Stomach (tissue), 9 donors: ENCODE data around the gene MS4A8. TPM values are rescaled to one million over a fixed set of nuclear protein-coding genes. Genes with fewer than 3 reads are reported as not detected.

Experiments
- DNase-seq, 2 donors: peaks; one replicate each; pipeline versions ENCODE4 v3.0.0 to v3.0.0-alpha.2; 2013 to 2019
- H3K27ac ChIP-seq, 5 donors: fragments of 200-600 bp in 4 of 5; sonication (generic) in 4 of 5; one replicate each; pipeline ENCODE4 v1.5.1; 2013 to 2019; ENCODE audit warnings: mild to moderate bottlenecking in 1 of 5, moderate library complexity in 1 of 5
- H3K27me3 ChIP-seq, 3 donors: fragments of 200-600 bp; sonication (generic); one replicate each; pipeline ENCODE4 v1.5.1; 2017 to 2019; ENCODE audit warnings: mixed run types in 1 of 3
- H3K36me3 ChIP-seq, 4 donors: fragments of 200-600 bp; sonication (generic); 1 replicate in 3 of 4; 2 replicates in 1 of 4; pipeline ENCODE4 v1.5.1; 2016 to 2019
- H3K4me1 ChIP-seq, 4 donors: fragments of 200-600 bp; sonication (generic); one replicate each; pipeline ENCODE4 v1.5.1; 2016 to 2019
- H3K4me3 ChIP-seq, 4 donors: fragments of 200-600 bp; sonication (generic) in 3 of 4; one replicate each; pipeline ENCODE4 v1.5.1; 2016 to 2019; ENCODE audit warnings: mild to moderate bottlenecking in 1 of 4
- H3K9me3 ChIP-seq, 4 donors: fragments of 200-600 bp; sonication (generic); one replicate each; pipeline ENCODE4 v1.5.1; 2016 to 2019
- EP300 ChIP-seq: sonication (generic); formaldehyde crosslinking; IDR thresholded peaks from one replicate; pipeline ENCODE4 v1.6.1; 2017; ENCODE audit warnings: antibody characterized with exemption
- POLR2A ChIP-seq, 4 donors: fragments of 450-650 bp; IDR thresholded peaks; one replicate each; pipeline ENCODE4 v1.6.1; 2016; ENCODE audit warnings: antibody characterized with exemption in 4 of 4, control low read depth in 2 of 4, mild to moderate bottlenecking in 1 of 4, moderate library complexity in 1 of 4
- POLR2AphosphoS5 ChIP-seq, 3 donors: sonication (generic); formaldehyde crosslinking; IDR thresholded peaks; one replicate each; pipeline ENCODE4 v1.6.1; 2016; ENCODE audit warnings: antibody characterized with exemption in 3 of 3
- WGBS, 5 donors: extraction: QIAGEN DNeasy Blood & Tissue Kit in 3 of 5; methylation state at CpG; one replicate each; pipeline versions ENCODE4 v1.1.5 to v1.1.7; 2013 to 2018; 5-methylcytosine and 5-hydroxymethylcytosine counted together
- intact Hi-C: fragments of 100-400 bp; cut with DNase I; formaldehyde crosslinking; loops from one replicate; pipeline ENCODE4 v1.15.1; 2023; ENCODE audit warnings: low total_unique reads
- polyA plus RNA-seq, 3 donors: library from polyadenylated mRNA; stranded (reverse); fragments of 200-250 nt; gene quantifications; one replicate each; pipeline ENCODE4 v1.2.3, GENCODE V29; 2013
- total RNA-seq, 5 donors: library from RNA; depleted of rRNA; stranded (reverse); fragments of >200 nt; gene quantifications; one replicate each; pipeline versions ENCODE4 v1.1.0 to v1.2.3, GENCODE V29; 2014 to 2016
- TF ChIP-seq, protein P1 (sequence below), 7 experiments: fragments of 450-650 bp in 4 of 7; fragments of 200-600 bp in 3 of 7; sonication (generic) in 3 of 7; IDR thresholded peaks; one replicate each; pipeline ENCODE4 v1.5.1; 2016 to 2019; ENCODE audit warnings: antibody characterized with exemption in 7 of 7, control low read depth in 2 of 7, mild to moderate bottlenecking in 1 of 7
- donor health status: healthy with polysubstance abuse.
- donor health status: Bipolar disorder and iron deficiency.
- donor health status: healthy.

The MS4A8 gene
- total and polyA plus RNA-seq, 8 donors, result 2.3 to 8.9 (median 5.7) TPM; not detected in 1

DNA sequence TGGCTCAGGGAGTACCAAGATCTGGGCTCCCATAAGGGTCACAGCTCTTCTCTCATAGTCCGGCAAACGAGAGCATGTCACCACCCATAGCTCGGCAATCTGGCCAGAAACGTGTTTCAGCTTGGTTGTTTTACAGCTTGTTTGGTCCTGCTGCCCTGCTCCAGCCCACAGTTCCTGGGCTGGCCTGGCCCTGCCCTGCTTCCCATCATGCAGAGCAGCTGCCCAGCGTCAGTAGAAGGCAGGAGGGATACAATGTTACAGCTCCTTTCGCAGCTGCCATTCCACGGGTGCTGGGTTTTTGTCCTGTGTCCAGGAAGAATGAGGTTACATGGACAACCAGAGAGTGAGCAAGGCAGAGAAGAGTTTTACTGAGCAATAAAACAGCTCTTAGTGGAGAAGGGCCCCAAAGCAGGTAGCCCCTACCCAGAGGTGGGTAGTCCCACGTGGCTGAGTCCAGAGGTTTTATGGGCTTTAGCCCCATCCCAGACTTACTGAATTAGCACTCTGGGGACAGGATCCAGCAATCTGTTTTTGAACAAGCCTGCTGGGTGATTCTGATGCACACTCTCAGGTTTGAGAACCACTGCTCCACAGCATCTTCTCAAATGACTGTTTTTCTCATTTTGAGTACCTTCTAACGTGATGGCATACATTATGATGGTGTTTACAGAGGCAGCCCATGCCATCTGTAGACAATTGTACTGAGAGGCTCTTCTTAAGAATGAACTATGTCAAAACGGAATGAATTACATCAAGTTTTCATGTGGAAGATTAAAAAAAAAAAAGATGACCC, 19.3 kb downstream of the MS4A8 start:
- H3K9me3 ChIP-seq, result peaks cover 0 to 16% (median 9%) of the 10 kb centered on the region in 4 donors
- WGBS, 5 donors, result 80 to 87% (median 86%) methylated on average over 10 of the region's 10 CpGs
- no peak for DNase-seq
- H3K27ac ChIP-seq, result no peak overlapping the region
- no peak overlapping the region for H3K4me3 ChIP-seq
- intact Hi-C loops, result no loop called here
- H3K27me3 ChIP-seq, result peaks cover 0 to 6% (median 0%) of the 10 kb centered on the region in 3 donors
- no peaks in the 10 kb centered on the region for H3K36me3 ChIP-seq
- H3K4me1 ChIP-seq, result no peaks in the 10 kb centered on the region
- TF ChIP-seq EP300 (no peak), POLR2A (IDR thresholded peaks at IDR 0.05) (no peak), POLR2AphosphoS5 (IDR thresholded peaks at IDR 0.05) (no peak)
- TF ChIP-seq, protein P1, sequence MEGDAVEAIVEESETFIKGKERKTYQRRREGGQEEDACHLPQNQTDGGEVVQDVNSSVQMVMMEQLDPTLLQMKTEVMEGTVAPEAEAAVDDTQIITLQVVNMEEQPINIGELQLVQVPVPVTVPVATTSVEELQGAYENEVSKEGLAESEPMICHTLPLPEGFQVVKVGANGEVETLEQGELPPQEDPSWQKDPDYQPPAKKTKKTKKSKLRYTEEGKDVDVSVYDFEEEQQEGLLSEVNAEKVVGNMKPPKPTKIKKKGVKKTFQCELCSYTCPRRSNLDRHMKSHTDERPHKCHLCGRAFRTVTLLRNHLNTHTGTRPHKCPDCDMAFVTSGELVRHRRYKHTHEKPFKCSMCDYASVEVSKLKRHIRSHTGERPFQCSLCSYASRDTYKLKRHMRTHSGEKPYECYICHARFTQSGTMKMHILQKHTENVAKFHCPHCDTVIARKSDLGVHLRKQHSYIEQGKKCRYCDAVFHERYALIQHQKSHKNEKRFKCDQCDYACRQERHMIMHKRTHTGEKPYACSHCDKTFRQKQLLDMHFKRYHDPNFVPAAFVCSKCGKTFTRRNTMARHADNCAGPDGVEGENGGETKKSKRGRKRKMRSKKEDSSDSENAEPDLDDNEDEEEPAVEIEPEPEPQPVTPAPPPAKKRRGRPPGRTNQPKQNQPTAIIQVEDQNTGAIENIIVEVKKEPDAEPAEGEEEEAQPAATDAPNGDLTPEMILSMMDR (IDR thresholded peaks at IDR 0.05), result no peak

DNA sequence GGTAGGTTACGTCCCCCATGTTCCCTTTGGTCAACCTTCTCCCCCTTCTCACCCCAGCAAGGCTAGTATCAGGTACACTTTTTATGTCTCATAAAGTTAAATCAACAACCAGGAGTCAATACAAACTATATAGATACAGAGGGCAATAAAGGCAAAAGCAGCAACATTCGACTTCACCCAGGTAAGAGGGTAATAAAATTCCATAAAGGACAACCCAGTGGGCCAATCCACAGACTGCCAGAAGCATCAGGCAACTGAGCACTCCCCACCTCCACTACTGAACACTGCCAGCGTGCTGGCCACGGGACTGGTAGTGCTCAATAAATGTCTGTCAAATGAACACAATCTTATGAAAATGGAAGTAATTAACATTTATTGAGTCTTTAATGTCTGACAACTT, 20.0 kb downstream of the MS4A8 start:
- DNase-seq, result no peak
- Histone ChIP-seq H3K9me3 (peaks cover 0 to 16% (median 9%) of the 10 kb centered on the region in 4 donors), H3K4me3 (no peak overlapping the region), H3K27me3 (peaks cover 0 to 6% (median 0%) of the 10 kb centered on the region in 3 donors), H3K4me1 (no peaks in the 10 kb centered on the region), H3K36me3 (no peaks in the 10 kb centered on the region), H3K27ac (no peak overlapping the region)
- 73 to 85% (median 83%) methylated on average over 4 of the region's 4 CpGs for WGBS, 5 donors
- TF ChIP-seq POLR2A (IDR thresholded peaks at IDR 0.05), result no peak
- TF ChIP-seq POLR2AphosphoS5 (IDR thresholded peaks at IDR 0.05), result no peak
- no peak for TF ChIP-seq EP300
- TF ChIP-seq, protein P1 (IDR thresholded peaks at IDR 0.05), result no peak
- intact Hi-C loops, result no loop called here

DNA sequence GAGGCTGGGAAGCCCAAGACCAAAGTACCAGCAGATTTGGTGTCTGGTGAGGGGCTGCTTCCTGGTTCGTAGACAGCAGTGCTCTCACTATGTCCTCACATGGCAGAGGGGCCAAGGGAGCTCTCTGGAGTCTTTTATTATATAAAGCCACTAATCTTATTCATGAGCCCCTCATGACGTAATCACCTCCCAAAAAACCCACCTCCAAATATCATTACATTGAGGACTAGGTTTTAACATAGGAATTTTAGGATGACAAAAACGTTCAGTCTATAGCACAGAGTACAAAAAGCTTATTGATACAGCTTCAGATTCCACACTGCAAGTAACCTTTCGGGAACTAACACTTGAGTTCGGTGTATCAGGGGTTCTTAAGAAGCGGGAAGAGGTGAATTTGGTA, 21.0 kb downstream of the MS4A8 start:
- Histone ChIP-seq H3K4me3 (no peak overlapping the region), H3K9me3 (peaks cover 0 to 16% (median 9%) of the 10 kb centered on the region in 4 donors), H3K27me3 (peaks cover 0 to 6% (median 0%) of the 10 kb centered on the region in 3 donors), H3K36me3 (no peaks in the 10 kb centered on the region), H3K4me1 (no peaks in the 10 kb centered on the region), H3K27ac (no peak overlapping the region)
- intact Hi-C loops, result no loop called here
- TF ChIP-seq POLR2AphosphoS5 (IDR thresholded peaks at IDR 0.05) (no peak), POLR2A (IDR thresholded peaks at IDR 0.05) (no peak), EP300 (no peak)
- TF ChIP-seq, protein P1 (IDR thresholded peaks at IDR 0.05), result no peak
- WGBS, 5 donors, result 80 to 84% (median 82%) methylated on average over 6 of the region's 6 CpGs
- no peak for DNase-seq

DNA sequence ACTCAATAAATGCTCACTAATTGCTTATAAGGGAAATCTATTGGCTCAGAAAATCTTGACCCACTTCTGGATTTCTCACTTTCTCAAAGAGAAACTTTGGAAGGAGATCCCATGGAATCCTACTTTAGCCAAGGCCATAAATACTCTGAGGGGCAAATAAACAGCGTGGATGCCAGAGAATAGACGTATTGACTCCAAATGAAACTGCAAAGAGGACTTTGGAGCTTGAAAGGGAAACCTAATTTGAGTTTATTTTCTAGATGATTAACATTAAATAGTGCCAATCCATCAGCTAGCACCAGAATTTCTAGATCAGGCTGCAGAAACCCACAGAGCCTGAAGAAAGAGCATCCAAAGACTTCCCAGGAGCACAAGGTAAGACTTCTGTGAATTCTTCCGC, 25.0 kb downstream of the MS4A8 start, which contains the start of gene MS4A18:
MS4A18 (plus strand) TSS at position 301 of the 400 bp plus-strand sequence.
- WGBS, 5 donors, result 81 to 88% (median 86%) methylated on average over 3 of the region's 3 CpGs
- H3K27me3 ChIP-seq, result no peaks in the 10 kb centered on the region

More for the DNA sequence above, 25.0 kb downstream of the MS4A8 start, which contains the start of gene MS4A18:
- intact Hi-C loops, result no loop called here
- no peak for TF ChIP-seq POLR2A (IDR thresholded peaks at IDR 0.05)
- TF ChIP-seq, protein P1 (IDR thresholded peaks at IDR 0.05), result no peak
- TF ChIP-seq EP300, result no peak
- no peak for TF ChIP-seq POLR2AphosphoS5 (IDR thresholded peaks at IDR 0.05)
- DNase-seq, result no peak
- no peak within 1 kb of the TSS for H3K4me3 ChIP-seq
- H3K36me3 ChIP-seq, result no peaks in the 10 kb centered on the region
- no peaks in the 10 kb centered on the region for H3K9me3 ChIP-seq
- H3K4me1 ChIP-seq, result no peaks in the 10 kb centered on the region
- H3K27ac ChIP-seq, result no peak within 1 kb of the TSS
